Body of pancreas (tissue), 4 donors: ENCODE measurements around the gene SCUBE1.

Source experiments
- POLR2A ChIP-seq, 3 donors: fragments of 450-650 bp; IDR thresholded peaks; one replicate each; pipeline ENCODE4 v1.6.1; 2016; ENCODE audit warnings: antibody characterized with exemption in 3 of 3, mild to moderate bottlenecking in 2 of 3
- TF ChIP-seq, protein P1 (sequence below), 7 experiments: fragments of 450-650 bp in 4 of 7; fragments of 200-600 bp in 3 of 7; sonication (generic) in 3 of 7; IDR thresholded peaks; one replicate each; pipeline ENCODE4 v1.5.1; 2016 to 2019; ENCODE audit warnings: antibody characterized with exemption in 7 of 7

DNA sequence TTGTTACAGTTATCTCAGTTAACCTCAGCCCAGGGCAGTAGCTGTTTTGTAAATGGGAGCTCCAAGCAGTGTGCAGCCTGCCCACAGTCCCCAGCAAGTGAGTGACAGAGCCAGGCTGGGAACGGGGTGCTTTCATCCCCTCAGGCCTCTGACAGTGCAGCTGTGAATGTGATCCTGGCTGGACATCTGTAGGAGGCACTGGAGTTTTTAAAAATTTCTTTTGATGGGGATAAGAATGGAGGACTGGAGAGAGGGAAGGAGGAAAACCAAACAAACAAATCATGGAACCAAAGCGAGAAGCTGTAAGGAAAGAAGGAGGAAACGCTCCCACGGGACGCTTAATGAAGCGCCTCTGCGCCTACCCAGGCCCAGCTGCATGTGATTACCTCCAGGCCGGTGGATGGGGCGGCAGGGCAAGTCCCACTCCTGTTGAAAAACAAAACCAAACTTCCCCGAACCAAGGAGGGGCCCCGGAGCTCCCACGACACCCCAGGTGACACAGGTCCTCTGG lies 40.6 kb downstream of the SCUBE1 start:
- no peak for TF ChIP-seq POLR2A (IDR thresholded peaks at IDR 0.05)
- TF ChIP-seq, protein P1, sequence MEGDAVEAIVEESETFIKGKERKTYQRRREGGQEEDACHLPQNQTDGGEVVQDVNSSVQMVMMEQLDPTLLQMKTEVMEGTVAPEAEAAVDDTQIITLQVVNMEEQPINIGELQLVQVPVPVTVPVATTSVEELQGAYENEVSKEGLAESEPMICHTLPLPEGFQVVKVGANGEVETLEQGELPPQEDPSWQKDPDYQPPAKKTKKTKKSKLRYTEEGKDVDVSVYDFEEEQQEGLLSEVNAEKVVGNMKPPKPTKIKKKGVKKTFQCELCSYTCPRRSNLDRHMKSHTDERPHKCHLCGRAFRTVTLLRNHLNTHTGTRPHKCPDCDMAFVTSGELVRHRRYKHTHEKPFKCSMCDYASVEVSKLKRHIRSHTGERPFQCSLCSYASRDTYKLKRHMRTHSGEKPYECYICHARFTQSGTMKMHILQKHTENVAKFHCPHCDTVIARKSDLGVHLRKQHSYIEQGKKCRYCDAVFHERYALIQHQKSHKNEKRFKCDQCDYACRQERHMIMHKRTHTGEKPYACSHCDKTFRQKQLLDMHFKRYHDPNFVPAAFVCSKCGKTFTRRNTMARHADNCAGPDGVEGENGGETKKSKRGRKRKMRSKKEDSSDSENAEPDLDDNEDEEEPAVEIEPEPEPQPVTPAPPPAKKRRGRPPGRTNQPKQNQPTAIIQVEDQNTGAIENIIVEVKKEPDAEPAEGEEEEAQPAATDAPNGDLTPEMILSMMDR (IDR thresholded peaks at IDR 0.05) = no peak
